K562 (cell line): ENCODE measurements around the gene YJU2.

Experiments used
- DACH1 ChIP-seq: fragments of 450-650 bp; IDR thresholded peaks from 2 replicates; pipeline ENCODE4 v1.6.1; 2018; ENCODE audit not compliant: partially characterized antibody
- GTF2A2 ChIP-seq: IDR thresholded peaks from 2 replicates; pipeline ENCODE4 v1.6.1; 2016; ENCODE audit warnings: mild to moderate bottlenecking, missing genetic modification characterization, missing compliant biosample characterization
- MAZ ChIP-seq, 2 experiments: fragments of 450-650 bp in 1 of 2; sonication (generic) in 1 of 2; formaldehyde crosslinking; IDR thresholded peaks in 1 of 2; conservative IDR thresholded peaks in 1 of 2; 2 replicates each; pipeline versions ENCODE4 v1.4.0 to v1.5.0; 2020; ENCODE audit warnings: mild to moderate bottlenecking in 1 of 2, missing genetic modification reagents in 1 of 2
- PHTF2 ChIP-seq: fragments of 250-450 bp; sonication (Bioruptor Pico); IDR thresholded peaks from 2 replicates; pipeline ENCODE4 v1.5.0; 2021; ENCODE audit warnings: mild to moderate bottlenecking
- TF ChIP-seq, protein P1 (sequence below): sonication (generic); formaldehyde crosslinking; IDR thresholded peaks from 2 replicates; pipeline ENCODE4 v1.8.0; 2022; ENCODE audit warnings: missing genetic modification reagents, mild to moderate bottlenecking, borderline replicate concordance
- TF ChIP-seq, protein P2 (sequence below), 3 experiments: IDR thresholded peaks in 2 of 3; conservative IDR thresholded peaks in 1 of 3; 2 replicates each; pipeline ENCODE4 v1.5.1; 2011 to 2012; ENCODE audit warnings: low read length in 3 of 3, mild to moderate bottlenecking in 3 of 3, control low read depth in 2 of 3, improper control_type of control experiment in 1 of 3, inconsistent platforms in 1 of 3, low read depth in 1 of 3, mixed read lengths in 1 of 3, moderate library complexity in 1 of 3; ENCODE audit not compliant: insufficient read depth in 2 of 3
- TF ChIP-seq, protein P3 (sequence below), 3 experiments: fragments of 200-800 bp in 1 of 3; fragments of 250-450 bp in 1 of 3; fragments of 450-650 bp in 1 of 3; sonication (Bioruptor Pico) in 1 of 3; sonication (Bioruptor generic) in 1 of 3; formaldehyde crosslinking in 1 of 3; IDR thresholded peaks; 2 replicates each; pipeline versions ENCODE4 v1.6.1 to v1.8.0; 2016 to 2022; ENCODE audit warnings: mild to moderate bottlenecking in 2 of 3, missing genetic modification characterization in 2 of 3, missing compliant biosample characterization in 1 of 3, moderate library complexity in 1 of 3
- TF ChIP-seq, protein P4 (sequence below): fragments of 450-650 bp; IDR thresholded peaks from 2 replicates; pipeline ENCODE4 v1.6.1; 2016; ENCODE audit warnings: mild to moderate bottlenecking, moderate library complexity

DNA sequence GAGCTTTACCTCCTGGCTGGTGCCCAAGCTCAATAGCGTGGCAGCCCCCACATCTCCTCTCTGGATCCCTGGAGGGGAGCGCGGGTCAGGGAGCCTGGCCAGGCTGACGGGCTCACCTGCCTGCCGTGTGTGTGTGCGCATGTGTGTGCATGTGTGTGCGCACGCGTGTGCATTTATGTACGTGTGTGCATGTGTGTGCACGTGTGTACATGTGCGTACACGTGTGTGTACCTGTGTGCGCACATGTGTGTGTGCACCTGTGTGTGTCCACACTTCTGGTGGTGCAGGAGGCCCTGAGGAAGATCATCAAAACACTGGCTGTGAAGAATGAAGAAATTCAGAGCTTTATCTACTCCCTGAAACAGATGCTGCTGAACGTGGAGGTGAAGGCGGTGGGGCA is 58.8 kb downstream of the YJU2 start:
- TF ChIP-seq, protein P1, sequence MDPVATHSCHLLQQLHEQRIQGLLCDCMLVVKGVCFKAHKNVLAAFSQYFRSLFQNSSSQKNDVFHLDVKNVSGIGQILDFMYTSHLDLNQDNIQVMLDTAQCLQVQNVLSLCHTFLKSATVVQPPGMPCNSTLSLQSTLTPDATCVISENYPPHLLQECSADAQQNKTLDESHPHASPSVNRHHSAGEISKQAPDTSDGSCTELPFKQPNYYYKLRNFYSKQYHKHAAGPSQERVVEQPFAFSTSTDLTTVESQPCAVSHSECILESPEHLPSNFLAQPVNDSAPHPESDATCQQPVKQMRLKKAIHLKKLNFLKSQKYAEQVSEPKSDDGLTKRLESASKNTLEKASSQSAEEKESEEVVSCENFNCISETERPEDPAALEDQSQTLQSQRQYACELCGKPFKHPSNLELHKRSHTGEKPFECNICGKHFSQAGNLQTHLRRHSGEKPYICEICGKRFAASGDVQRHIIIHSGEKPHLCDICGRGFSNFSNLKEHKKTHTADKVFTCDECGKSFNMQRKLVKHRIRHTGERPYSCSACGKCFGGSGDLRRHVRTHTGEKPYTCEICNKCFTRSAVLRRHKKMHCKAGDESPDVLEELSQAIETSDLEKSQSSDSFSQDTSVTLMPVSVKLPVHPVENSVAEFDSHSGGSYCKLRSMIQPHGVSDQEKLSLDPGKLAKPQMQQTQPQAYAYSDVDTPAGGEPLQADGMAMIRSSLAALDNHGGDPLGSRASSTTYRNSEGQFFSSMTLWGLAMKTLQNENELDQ (CRISPR knock-in tag): no peak
- no peak for TF ChIP-seq MAZ (CRISPR knock-in tag; conservative IDR thresholded peaks at IDR 0.05 in 1 of 2, IDR thresholded peaks at IDR 0.05 in 1 of 2)
- no peak for TF ChIP-seq GTF2A2 (tag)
- TF ChIP-seq DACH1: no peak
- no peak for TF ChIP-seq PHTF2 (CRISPR knock-in tag)
- TF ChIP-seq, protein P2, sequence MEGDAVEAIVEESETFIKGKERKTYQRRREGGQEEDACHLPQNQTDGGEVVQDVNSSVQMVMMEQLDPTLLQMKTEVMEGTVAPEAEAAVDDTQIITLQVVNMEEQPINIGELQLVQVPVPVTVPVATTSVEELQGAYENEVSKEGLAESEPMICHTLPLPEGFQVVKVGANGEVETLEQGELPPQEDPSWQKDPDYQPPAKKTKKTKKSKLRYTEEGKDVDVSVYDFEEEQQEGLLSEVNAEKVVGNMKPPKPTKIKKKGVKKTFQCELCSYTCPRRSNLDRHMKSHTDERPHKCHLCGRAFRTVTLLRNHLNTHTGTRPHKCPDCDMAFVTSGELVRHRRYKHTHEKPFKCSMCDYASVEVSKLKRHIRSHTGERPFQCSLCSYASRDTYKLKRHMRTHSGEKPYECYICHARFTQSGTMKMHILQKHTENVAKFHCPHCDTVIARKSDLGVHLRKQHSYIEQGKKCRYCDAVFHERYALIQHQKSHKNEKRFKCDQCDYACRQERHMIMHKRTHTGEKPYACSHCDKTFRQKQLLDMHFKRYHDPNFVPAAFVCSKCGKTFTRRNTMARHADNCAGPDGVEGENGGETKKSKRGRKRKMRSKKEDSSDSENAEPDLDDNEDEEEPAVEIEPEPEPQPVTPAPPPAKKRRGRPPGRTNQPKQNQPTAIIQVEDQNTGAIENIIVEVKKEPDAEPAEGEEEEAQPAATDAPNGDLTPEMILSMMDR (IDR thresholded peaks at IDR 0.05 in 2 of 3, conservative IDR thresholded peaks at IDR 0.05 in 1 of 3; ENCODE audit: insufficient read depth in 2 of 3, low read depth in 1 of 3, low read length in 3 of 3): no peak
- TF ChIP-seq, protein P3, sequence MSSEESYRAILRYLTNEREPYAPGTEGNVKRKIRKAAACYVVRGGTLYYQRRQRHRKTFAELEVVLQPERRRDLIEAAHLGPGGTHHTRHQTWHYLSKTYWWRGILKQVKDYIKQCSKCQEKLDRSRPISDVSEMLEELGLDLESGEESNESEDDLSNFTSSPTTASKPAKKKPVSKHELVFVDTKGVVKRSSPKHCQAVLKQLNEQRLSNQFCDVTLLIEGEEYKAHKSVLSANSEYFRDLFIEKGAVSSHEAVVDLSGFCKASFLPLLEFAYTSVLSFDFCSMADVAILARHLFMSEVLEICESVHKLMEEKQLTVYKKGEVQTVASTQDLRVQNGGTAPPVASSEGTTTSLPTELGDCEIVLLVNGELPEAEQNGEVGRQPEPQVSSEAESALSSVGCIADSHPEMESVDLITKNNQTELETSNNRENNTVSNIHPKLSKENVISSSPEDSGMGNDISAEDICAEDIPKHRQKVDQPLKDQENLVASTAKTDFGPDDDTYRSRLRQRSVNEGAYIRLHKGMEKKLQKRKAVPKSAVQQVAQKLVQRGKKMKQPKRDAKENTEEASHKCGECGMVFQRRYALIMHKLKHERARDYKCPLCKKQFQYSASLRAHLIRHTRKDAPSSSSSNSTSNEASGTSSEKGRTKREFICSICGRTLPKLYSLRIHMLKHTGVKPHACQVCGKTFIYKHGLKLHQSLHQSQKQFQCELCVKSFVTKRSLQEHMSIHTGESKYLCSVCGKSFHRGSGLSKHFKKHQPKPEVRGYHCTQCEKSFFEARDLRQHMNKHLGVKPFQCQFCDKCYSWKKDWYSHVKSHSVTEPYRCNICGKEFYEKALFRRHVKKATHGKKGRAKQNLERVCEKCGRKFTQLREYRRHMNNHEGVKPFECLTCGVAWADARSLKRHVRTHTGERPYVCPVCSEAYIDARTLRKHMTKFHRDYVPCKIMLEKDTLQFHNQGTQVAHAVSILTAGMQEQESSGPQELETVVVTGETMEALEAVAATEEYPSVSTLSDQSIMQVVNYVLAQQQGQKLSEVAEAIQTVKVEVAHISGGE (CRISPR knock-in tag; IDR thresholded peaks at IDR 0.05): no peak
- TF ChIP-seq, protein P4, sequence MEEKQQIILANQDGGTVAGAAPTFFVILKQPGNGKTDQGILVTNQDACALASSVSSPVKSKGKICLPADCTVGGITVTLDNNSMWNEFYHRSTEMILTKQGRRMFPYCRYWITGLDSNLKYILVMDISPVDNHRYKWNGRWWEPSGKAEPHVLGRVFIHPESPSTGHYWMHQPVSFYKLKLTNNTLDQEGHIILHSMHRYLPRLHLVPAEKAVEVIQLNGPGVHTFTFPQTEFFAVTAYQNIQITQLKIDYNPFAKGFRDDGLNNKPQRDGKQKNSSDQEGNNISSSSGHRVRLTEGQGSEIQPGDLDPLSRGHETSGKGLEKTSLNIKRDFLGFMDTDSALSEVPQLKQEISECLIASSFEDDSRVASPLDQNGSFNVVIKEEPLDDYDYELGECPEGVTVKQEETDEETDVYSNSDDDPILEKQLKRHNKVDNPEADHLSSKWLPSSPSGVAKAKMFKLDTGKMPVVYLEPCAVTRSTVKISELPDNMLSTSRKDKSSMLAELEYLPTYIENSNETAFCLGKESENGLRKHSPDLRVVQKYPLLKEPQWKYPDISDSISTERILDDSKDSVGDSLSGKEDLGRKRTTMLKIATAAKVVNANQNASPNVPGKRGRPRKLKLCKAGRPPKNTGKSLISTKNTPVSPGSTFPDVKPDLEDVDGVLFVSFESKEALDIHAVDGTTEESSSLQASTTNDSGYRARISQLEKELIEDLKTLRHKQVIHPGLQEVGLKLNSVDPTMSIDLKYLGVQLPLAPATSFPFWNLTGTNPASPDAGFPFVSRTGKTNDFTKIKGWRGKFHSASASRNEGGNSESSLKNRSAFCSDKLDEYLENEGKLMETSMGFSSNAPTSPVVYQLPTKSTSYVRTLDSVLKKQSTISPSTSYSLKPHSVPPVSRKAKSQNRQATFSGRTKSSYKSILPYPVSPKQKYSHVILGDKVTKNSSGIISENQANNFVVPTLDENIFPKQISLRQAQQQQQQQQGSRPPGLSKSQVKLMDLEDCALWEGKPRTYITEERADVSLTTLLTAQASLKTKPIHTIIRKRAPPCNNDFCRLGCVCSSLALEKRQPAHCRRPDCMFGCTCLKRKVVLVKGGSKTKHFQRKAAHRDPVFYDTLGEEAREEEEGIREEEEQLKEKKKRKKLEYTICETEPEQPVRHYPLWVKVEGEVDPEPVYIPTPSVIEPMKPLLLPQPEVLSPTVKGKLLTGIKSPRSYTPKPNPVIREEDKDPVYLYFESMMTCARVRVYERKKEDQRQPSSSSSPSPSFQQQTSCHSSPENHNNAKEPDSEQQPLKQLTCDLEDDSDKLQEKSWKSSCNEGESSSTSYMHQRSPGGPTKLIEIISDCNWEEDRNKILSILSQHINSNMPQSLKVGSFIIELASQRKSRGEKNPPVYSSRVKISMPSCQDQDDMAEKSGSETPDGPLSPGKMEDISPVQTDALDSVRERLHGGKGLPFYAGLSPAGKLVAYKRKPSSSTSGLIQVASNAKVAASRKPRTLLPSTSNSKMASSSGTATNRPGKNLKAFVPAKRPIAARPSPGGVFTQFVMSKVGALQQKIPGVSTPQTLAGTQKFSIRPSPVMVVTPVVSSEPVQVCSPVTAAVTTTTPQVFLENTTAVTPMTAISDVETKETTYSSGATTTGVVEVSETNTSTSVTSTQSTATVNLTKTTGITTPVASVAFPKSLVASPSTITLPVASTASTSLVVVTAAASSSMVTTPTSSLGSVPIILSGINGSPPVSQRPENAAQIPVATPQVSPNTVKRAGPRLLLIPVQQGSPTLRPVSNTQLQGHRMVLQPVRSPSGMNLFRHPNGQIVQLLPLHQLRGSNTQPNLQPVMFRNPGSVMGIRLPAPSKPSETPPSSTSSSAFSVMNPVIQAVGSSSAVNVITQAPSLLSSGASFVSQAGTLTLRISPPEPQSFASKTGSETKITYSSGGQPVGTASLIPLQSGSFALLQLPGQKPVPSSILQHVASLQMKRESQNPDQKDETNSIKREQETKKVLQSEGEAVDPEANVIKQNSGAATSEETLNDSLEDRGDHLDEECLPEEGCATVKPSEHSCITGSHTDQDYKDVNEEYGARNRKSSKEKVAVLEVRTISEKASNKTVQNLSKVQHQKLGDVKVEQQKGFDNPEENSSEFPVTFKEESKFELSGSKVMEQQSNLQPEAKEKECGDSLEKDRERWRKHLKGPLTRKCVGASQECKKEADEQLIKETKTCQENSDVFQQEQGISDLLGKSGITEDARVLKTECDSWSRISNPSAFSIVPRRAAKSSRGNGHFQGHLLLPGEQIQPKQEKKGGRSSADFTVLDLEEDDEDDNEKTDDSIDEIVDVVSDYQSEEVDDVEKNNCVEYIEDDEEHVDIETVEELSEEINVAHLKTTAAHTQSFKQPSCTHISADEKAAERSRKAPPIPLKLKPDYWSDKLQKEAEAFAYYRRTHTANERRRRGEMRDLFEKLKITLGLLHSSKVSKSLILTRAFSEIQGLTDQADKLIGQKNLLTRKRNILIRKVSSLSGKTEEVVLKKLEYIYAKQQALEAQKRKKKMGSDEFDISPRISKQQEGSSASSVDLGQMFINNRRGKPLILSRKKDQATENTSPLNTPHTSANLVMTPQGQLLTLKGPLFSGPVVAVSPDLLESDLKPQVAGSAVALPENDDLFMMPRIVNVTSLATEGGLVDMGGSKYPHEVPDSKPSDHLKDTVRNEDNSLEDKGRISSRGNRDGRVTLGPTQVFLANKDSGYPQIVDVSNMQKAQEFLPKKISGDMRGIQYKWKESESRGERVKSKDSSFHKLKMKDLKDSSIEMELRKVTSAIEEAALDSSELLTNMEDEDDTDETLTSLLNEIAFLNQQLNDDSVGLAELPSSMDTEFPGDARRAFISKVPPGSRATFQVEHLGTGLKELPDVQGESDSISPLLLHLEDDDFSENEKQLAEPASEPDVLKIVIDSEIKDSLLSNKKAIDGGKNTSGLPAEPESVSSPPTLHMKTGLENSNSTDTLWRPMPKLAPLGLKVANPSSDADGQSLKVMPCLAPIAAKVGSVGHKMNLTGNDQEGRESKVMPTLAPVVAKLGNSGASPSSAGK: no peak
